HEK293 (cell line): ENCODE results near the gene TTLL12.
A peak's percentile ranks its signal among the peaks of the same experiment; 100 is the strongest.

ENCODE experiments used
- CTCF ChIA-PET: fragments of 350-600 bp; formaldehyde crosslinking; extraction: SDS; loops from one replicate; lab custom pipeline; 2021; ENCODE audit warnings: antibody characterized with exemption; lab: Yijun Ruan, JAX
- POLR2A ChIA-PET: fragments of 300-600 bp; formaldehyde crosslinking; extraction: SDS; loops from one replicate; lab custom pipeline; 2020; ENCODE audit warnings: antibody characterized with exemption, inconsistent platforms; lab: Yijun Ruan, JAX
- H3K27ac ChIP-seq: fragments of 200-500 bp; sonication (Bioruptor generic); 2 replicates; pipeline ENCODE4 v1.5.1; 2014; ENCODE audit warnings: low read depth, low read length, control low read depth, inconsistent platforms; ENCODE audit errors: extremely low read depth
- H3K36me3 ChIP-seq, 2 experiments: fragments of 200-500 bp in 1 of 2; sonication (Bioruptor generic) in 1 of 2; 1 replicate in 1 of 2; 2 replicates in 1 of 2; pipeline ENCODE4 v1.5.1; 2014 to 2017; ENCODE audit warnings: inconsistent platforms in 2 of 2, low read length in 2 of 2; ENCODE audit not compliant: control insufficient read depth in 2 of 2, insufficient read depth in 1 of 2
- H3K4me1 ChIP-seq: fragments of 200-500 bp; sonication (Bioruptor generic); 2 replicates; pipeline ENCODE4 v1.5.1; 2014; ENCODE audit warnings: mild to moderate bottlenecking, low read length, inconsistent platforms; ENCODE audit not compliant: control insufficient read depth, insufficient read depth
- H3K4me3 ChIP-seq: 2 replicates; pipeline ENCODE4 v1.5.1; 2011; ENCODE audit warnings: low read depth, mild to moderate bottlenecking, control low read depth, low read length, moderate library complexity
- H3K9me3 ChIP-seq: fragments of 200-500 bp; sonication (Bioruptor generic); 2 replicates; pipeline ENCODE4 v1.5.1; 2014; ENCODE audit warnings: low read depth, low read length, inconsistent platforms; ENCODE audit not compliant: control insufficient read depth, insufficient read depth
- HOXA7 ChIP-seq: sonication (generic); formaldehyde crosslinking; IDR thresholded peaks from 2 replicates; pipeline ENCODE4 v1.8.1; 2022; ENCODE audit warnings: missing genetic modification reagents, borderline replicate concordance
- KLF8 ChIP-seq: fragments of 450-650 bp; formaldehyde crosslinking; IDR thresholded peaks from 2 replicates; pipeline ENCODE4 v1.5.1; 2016; ENCODE audit warnings: missing biosample characterization, missing genetic modification characterization
- RBAK ChIP-seq: fragments of 450-650 bp; formaldehyde crosslinking; IDR thresholded peaks from 2 replicates; pipeline ENCODE4 v1.5.1; 2016; ENCODE audit warnings: missing biosample characterization, missing genetic modification characterization
- REPIN1 ChIP-seq: fragments of 450-650 bp; formaldehyde crosslinking; IDR thresholded peaks from 2 replicates; pipeline ENCODE4 v1.5.1; 2017; ENCODE audit warnings: missing biosample characterization, missing genetic modification characterization, low read depth
- SETDB1 ChIP-seq: IDR thresholded peaks from one replicate; pipeline ENCODE4 v1.6.1; 2017; ENCODE audit warnings: mild to moderate bottlenecking, low read length, moderate library complexity, mixed read lengths; ENCODE audit not compliant: insufficient read length
- ZFP41 ChIP-seq: fragments of 450-650 bp; formaldehyde crosslinking; IDR thresholded peaks from 2 replicates; pipeline ENCODE4 v1.5.1; 2016; ENCODE audit warnings: missing biosample characterization, missing genetic modification characterization, borderline replicate concordance
- ZIC2 ChIP-seq: fragments of 450-650 bp; formaldehyde crosslinking; IDR thresholded peaks from 2 replicates; pipeline ENCODE4 v1.5.1; 2016; ENCODE audit warnings: missing biosample characterization, missing genetic modification characterization
- ZNF132 ChIP-seq: fragments of 450-650 bp; formaldehyde crosslinking; IDR thresholded peaks from 2 replicates; pipeline ENCODE4 v1.5.1; 2017; ENCODE audit warnings: missing biosample characterization, missing genetic modification characterization, borderline replicate concordance
- ZNF2 ChIP-seq: fragments of 450-650 bp; formaldehyde crosslinking; IDR thresholded peaks from 2 replicates; pipeline ENCODE4 v1.5.1; 2016; ENCODE audit warnings: missing biosample characterization, missing genetic modification characterization
- ZNF341 ChIP-seq: fragments of 450-650 bp; formaldehyde crosslinking; IDR thresholded peaks from 2 replicates; pipeline ENCODE4; 2016; ENCODE audit warnings: low read depth, missing biosample characterization, missing genetic modification characterization
- ZNF530 ChIP-seq: fragments of 450-650 bp; formaldehyde crosslinking; IDR thresholded peaks from 2 replicates; pipeline ENCODE4 v1.5.1; 2016; ENCODE audit warnings: low read depth, missing biosample characterization, missing genetic modification characterization
- ZNF664 ChIP-seq: fragments of 450-650 bp; formaldehyde crosslinking; IDR thresholded peaks from 2 replicates; pipeline ENCODE4 v1.5.1; 2016; ENCODE audit warnings: missing biosample characterization, missing genetic modification characterization
- TF ChIP-seq, protein P1 (sequence below): fragments of 450-650 bp; formaldehyde crosslinking; IDR thresholded peaks from 2 replicates; pipeline ENCODE4 v1.5.1; 2016; ENCODE audit warnings: missing biosample characterization, missing genetic modification characterization
- TF ChIP-seq, protein P2 (sequence below): fragments of 450-650 bp; formaldehyde crosslinking; optimal IDR thresholded peaks from 2 replicates; pipeline ENCODE3; 2016; ENCODE audit warnings: missing biosample characterization, mild to moderate bottlenecking, missing genetic modification characterization
- TF ChIP-seq, protein P3 (sequence below): fragments of 450-650 bp; formaldehyde crosslinking; IDR thresholded peaks from 2 replicates; pipeline ENCODE4 v1.5.1; 2016; ENCODE audit warnings: missing biosample characterization, missing genetic modification characterization
- TF ChIP-seq, protein P4 (sequence below): fragments of 450-650 bp; formaldehyde crosslinking; IDR thresholded peaks from 2 replicates; pipeline ENCODE4 v1.5.0; 2017; ENCODE audit warnings: missing biosample characterization, missing genetic modification characterization, borderline replicate concordance
- TF ChIP-seq, protein P5 (sequence below): fragments of 450-650 bp; formaldehyde crosslinking; IDR thresholded peaks from 2 replicates; pipeline ENCODE4 v1.5.1; 2016; ENCODE audit warnings: missing biosample characterization, missing genetic modification characterization
- TF ChIP-seq, protein P6 (sequence below): fragments of 450-650 bp; formaldehyde crosslinking; IDR thresholded peaks from 2 replicates; pipeline ENCODE4 v1.5.1; 2017; ENCODE audit warnings: missing biosample characterization, missing genetic modification characterization
- TF ChIP-seq, protein P7 (sequence below): fragments of 450-650 bp; formaldehyde crosslinking; IDR thresholded peaks from 2 replicates; pipeline ENCODE4 v1.5.1; 2016; ENCODE audit warnings: missing biosample characterization, missing genetic modification characterization
- TF ChIP-seq, protein P8 (sequence below): fragments of 450-650 bp; formaldehyde crosslinking; IDR thresholded peaks from 2 replicates; pipeline ENCODE4 v1.5.1; 2016; ENCODE audit warnings: missing biosample characterization, missing genetic modification characterization

The TTLL12 gene

DNA sequence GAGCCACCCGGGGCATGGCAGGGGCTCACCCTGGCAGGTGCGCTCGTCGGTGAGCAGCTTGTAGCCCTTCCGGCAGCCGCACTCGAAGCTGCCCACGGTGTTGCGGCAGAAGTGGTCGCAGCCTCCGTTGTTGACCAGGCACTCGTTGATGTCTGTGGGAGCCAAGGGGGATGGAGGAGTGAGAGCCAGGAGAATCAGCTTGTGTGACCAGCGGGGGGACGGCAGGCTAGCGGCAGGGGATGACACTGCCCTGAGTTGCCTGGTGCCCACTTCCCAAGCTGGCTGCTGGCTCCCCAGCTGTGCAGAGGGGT is 44.7 kb upstream of the TTLL12 start (continued):
- TF ChIP-seq, protein P1, sequence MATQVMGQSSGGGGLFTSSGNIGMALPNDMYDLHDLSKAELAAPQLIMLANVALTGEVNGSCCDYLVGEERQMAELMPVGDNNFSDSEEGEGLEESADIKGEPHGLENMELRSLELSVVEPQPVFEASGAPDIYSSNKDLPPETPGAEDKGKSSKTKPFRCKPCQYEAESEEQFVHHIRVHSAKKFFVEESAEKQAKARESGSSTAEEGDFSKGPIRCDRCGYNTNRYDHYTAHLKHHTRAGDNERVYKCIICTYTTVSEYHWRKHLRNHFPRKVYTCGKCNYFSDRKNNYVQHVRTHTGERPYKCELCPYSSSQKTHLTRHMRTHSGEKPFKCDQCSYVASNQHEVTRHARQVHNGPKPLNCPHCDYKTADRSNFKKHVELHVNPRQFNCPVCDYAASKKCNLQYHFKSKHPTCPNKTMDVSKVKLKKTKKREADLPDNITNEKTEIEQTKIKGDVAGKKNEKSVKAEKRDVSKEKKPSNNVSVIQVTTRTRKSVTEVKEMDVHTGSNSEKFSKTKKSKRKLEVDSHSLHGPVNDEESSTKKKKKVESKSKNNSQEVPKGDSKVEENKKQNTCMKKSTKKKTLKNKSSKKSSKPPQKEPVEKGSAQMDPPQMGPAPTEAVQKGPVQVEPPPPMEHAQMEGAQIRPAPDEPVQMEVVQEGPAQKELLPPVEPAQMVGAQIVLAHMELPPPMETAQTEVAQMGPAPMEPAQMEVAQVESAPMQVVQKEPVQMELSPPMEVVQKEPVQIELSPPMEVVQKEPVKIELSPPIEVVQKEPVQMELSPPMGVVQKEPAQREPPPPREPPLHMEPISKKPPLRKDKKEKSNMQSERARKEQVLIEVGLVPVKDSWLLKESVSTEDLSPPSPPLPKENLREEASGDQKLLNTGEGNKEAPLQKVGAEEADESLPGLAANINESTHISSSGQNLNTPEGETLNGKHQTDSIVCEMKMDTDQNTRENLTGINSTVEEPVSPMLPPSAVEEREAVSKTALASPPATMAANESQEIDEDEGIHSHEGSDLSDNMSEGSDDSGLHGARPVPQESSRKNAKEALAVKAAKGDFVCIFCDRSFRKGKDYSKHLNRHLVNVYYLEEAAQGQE, result no peak
- TF ChIP-seq, protein P2, sequence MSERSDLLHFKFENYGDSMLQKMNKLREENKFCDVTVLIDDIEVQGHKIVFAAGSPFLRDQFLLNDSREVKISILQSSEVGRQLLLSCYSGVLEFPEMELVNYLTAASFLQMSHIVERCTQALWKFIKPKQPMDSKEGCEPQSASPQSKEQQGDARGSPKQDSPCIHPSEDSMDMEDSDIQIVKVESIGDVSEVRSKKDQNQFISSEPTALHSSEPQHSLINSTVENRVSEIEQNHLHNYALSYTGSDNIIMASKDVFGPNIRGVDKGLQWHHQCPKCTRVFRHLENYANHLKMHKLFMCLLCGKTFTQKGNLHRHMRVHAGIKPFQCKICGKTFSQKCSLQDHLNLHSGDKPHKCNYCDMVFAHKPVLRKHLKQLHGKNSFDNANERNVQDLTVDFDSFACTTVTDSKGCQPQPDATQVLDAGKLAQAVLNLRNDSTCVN (tag by site-specific recombination), result no peak
- TF ChIP-seq ZNF530 (tag by site-specific recombination) (no peak), HOXA7 (no peak), ZNF664 (tag by site-specific recombination) (no peak)
- TF ChIP-seq, protein P3, sequence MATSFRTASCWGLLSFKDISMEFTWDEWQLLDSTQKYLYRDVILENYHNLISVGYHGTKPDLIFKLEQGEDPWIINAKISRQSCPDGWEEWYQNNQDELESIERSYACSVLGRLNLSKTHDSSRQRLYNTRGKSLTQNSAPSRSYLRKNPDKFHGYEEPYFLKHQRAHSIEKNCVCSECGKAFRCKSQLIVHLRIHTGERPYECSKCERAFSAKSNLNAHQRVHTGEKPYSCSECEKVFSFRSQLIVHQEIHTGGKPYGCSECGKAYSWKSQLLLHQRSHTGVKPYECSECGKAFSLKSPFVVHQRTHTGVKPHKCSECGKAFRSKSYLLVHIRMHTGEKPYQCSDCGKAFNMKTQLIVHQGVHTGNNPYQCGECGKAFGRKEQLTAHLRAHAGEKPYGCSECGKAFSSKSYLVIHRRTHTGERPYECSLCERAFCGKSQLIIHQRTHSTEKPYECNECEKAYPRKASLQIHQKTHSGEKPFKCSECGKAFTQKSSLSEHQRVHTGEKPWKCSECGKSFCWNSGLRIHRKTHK (tag by site-specific recombination), result no peak

DNA sequence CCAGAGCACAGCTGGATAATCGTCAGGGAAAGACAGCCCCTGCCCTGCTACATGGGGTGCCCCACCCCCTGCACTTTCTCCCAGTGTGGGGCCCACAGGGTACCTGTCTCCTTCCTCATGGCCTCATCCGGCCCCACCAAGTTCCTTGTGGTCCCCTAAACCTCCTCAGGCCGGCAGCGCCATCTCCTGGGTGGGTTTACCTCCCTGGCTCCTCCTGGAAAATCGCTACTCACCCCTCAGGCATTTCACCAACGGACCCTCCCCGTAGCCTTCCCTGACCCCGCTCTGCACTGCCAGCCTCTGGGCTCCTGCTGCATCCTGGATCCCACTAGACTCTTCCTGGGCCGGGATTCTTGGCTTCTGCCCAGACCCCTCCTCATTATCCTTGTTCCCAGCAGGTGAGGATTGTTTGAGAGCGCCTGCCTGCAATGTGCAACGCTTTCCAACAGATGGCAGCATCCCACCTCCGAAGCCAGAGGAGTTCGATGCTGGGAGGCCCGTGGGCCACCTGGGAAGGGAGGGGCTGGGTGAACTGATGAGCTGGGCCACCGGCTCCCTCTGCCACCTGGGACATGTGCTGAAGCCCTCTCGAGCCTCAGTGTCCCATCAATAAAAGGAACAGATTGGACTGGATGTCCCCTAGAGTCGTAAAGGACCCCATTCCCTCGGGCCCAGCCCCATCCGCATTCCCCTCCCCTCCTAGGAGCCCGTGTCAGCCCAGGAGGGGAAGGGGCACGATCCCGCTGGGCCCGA is 44.2 kb upstream of the TTLL12 start:
- no peaks in the 10 kb centered on the region for H3K9me3 ChIP-seq
- no peaks in the 10 kb centered on the region for H3K36me3 ChIP-seq
- H3K4me1 ChIP-seq, result no peaks in the 10 kb centered on the region
- CTCF ChIA-PET, result interaction anchor here (0.5 to 11.6 kb wide), 55 partner anchors 9 to 931 kb away, joined by 3 to 152 read pairs (median 4); partner anchors contain the start of genes SCUBE1 and TTLL12
- no peak overlapping the region for H3K27ac ChIP-seq
- H3K4me3 ChIP-seq, result no peak overlapping the region
- POLR2A ChIA-PET, result interaction anchor here (0.6 to 1.1 kb wide), 3 partner anchors 88 to 154 kb away, joined by 3 to 8 read pairs (median 3); no protein-coding TSS in a partner anchor
- TF ChIP-seq, protein P4, sequence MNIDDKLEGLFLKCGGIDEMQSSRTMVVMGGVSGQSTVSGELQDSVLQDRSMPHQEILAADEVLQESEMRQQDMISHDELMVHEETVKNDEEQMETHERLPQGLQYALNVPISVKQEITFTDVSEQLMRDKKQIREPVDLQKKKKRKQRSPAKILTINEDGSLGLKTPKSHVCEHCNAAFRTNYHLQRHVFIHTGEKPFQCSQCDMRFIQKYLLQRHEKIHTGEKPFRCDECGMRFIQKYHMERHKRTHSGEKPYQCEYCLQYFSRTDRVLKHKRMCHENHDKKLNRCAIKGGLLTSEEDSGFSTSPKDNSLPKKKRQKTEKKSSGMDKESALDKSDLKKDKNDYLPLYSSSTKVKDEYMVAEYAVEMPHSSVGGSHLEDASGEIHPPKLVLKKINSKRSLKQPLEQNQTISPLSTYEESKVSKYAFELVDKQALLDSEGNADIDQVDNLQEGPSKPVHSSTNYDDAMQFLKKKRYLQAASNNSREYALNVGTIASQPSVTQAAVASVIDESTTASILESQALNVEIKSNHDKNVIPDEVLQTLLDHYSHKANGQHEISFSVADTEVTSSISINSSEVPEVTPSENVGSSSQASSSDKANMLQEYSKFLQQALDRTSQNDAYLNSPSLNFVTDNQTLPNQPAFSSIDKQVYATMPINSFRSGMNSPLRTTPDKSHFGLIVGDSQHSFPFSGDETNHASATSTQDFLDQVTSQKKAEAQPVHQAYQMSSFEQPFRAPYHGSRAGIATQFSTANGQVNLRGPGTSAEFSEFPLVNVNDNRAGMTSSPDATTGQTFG, result no peak
- no peak for TF ChIP-seq ZNF132 (tag by site-specific recombination)
- no peak for TF ChIP-seq SETDB1
- TF ChIP-seq ZNF2, result 0 out of 2 replicates have a peak, but pooled peaks have one; percentile 46
- TF ChIP-seq, protein P5, sequence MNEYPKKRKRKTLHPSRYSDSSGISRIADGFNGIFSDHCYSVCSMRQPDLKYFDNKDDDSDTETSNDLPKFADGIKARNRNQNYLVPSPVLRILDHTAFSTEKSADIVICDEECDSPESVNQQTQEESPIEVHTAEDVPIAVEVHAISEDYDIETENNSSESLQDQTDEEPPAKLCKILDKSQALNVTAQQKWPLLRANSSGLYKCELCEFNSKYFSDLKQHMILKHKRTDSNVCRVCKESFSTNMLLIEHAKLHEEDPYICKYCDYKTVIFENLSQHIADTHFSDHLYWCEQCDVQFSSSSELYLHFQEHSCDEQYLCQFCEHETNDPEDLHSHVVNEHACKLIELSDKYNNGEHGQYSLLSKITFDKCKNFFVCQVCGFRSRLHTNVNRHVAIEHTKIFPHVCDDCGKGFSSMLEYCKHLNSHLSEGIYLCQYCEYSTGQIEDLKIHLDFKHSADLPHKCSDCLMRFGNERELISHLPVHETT (tag by site-specific recombination), result 0 out of 2 replicates have a peak, but pooled peaks have one; percentile 43
- TF ChIP-seq ZFP41, result no peak
- no peak for TF ChIP-seq KLF8
- TF ChIP-seq ZNF341 (tag by site-specific recombination), result no peak
- no peak for TF ChIP-seq REPIN1
- TF ChIP-seq ZIC2, result peak; percentile 92
- TF ChIP-seq, protein P6, sequence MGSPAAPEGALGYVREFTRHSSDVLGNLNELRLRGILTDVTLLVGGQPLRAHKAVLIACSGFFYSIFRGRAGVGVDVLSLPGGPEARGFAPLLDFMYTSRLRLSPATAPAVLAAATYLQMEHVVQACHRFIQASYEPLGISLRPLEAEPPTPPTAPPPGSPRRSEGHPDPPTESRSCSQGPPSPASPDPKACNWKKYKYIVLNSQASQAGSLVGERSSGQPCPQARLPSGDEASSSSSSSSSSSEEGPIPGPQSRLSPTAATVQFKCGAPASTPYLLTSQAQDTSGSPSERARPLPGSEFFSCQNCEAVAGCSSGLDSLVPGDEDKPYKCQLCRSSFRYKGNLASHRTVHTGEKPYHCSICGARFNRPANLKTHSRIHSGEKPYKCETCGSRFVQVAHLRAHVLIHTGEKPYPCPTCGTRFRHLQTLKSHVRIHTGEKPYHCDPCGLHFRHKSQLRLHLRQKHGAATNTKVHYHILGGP (tag by site-specific recombination), result no peak
- no peak for TF ChIP-seq RBAK
- TF ChIP-seq, protein P7, sequence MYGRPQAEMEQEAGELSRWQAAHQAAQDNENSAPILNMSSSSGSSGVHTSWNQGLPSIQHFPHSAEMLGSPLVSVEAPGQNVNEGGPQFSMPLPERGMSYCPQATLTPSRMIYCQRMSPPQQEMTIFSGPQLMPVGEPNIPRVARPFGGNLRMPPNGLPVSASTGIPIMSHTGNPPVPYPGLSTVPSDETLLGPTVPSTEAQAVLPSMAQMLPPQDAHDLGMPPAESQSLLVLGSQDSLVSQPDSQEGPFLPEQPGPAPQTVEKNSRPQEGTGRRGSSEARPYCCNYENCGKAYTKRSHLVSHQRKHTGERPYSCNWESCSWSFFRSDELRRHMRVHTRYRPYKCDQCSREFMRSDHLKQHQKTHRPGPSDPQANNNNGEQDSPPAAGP (tag by site-specific recombination), result peak; percentile 84
- TF ChIP-seq, protein P8, sequence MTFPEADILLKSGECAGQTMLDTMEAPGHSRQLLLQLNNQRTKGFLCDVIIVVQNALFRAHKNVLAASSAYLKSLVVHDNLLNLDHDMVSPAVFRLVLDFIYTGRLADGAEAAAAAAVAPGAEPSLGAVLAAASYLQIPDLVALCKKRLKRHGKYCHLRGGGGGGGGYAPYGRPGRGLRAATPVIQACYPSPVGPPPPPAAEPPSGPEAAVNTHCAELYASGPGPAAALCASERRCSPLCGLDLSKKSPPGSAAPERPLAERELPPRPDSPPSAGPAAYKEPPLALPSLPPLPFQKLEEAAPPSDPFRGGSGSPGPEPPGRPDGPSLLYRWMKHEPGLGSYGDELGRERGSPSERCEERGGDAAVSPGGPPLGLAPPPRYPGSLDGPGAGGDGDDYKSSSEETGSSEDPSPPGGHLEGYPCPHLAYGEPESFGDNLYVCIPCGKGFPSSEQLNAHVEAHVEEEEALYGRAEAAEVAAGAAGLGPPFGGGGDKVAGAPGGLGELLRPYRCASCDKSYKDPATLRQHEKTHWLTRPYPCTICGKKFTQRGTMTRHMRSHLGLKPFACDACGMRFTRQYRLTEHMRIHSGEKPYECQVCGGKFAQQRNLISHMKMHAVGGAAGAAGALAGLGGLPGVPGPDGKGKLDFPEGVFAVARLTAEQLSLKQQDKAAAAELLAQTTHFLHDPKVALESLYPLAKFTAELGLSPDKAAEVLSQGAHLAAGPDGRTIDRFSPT (tag by site-specific recombination), result no peak
